ENCODE results near the gene RAB34. TPM values are rescaled to one million over a fixed set of nuclear protein-coding genes. Genes with fewer than 3 reads are reported as not detected.

RAB34 gene
- total and polyA plus RNA-seq, 10 donors: 31.4 to 111 (median 53.0) TPM

- H3K4me3 ChIP-seq: peak within 1 kb of the TSS; percentile 44 to 71 (median 62)
- intact Hi-C loops (cut with DNase I; ENCODE audit: low total_unique reads): no loop called here
- no peaks in the 10 kb centered on the region for H3K9me3 ChIP-seq
- 0 to 2% (median 1%) methylated on average over 15 to 20 of the region's 20 CpGs for WGBS, 5 donors
- peaks cover 0 to 4% (median under 1%) of the 10 kb centered on the region in 7 donors for H3K27me3 ChIP-seq (replicated peaks in 1 of 7)
- peak within 1 kb of the TSS; percentile 87 to 94 (median 92) for H3K27ac ChIP-seq
- DNase-seq: peak; percentile 91
- TF ChIP-seq POLR2A (IDR thresholded peaks at IDR 0.05): no peak
- TF ChIP-seq, protein P1, sequence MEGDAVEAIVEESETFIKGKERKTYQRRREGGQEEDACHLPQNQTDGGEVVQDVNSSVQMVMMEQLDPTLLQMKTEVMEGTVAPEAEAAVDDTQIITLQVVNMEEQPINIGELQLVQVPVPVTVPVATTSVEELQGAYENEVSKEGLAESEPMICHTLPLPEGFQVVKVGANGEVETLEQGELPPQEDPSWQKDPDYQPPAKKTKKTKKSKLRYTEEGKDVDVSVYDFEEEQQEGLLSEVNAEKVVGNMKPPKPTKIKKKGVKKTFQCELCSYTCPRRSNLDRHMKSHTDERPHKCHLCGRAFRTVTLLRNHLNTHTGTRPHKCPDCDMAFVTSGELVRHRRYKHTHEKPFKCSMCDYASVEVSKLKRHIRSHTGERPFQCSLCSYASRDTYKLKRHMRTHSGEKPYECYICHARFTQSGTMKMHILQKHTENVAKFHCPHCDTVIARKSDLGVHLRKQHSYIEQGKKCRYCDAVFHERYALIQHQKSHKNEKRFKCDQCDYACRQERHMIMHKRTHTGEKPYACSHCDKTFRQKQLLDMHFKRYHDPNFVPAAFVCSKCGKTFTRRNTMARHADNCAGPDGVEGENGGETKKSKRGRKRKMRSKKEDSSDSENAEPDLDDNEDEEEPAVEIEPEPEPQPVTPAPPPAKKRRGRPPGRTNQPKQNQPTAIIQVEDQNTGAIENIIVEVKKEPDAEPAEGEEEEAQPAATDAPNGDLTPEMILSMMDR (IDR thresholded peaks at IDR 0.05 in 8 of 11, conservative IDR thresholded peaks at IDR 0.05 in 3 of 11): no peak
- TF ChIP-seq POLR2AphosphoS5 (IDR thresholded peaks at IDR 0.05): no peak
- H3K4me1 ChIP-seq: peaks cover 9 to 46% (median 30%) of the 10 kb centered on the region in 6 donors
- H3K36me3 ChIP-seq: peaks cover 0 to 20% (median 8%) of the 10 kb centered on the region in 6 donors
Observed at GRCh38 chr17:28711723-28712031, 6.0 kb downstream of the RAB34 start, which contains the start of gene PROCA1. TSS of gene PROCA1 (minus strand) at chr17:28711888. CDS start at chr17:28711660, 228 bp downstream.

GRCh38 chr17:28710861-28711722 is 6.6 kb downstream of the RAB34 start:
- intact Hi-C loops (cut with DNase I; ENCODE audit: low total_unique reads): no loop called here

DNA sequence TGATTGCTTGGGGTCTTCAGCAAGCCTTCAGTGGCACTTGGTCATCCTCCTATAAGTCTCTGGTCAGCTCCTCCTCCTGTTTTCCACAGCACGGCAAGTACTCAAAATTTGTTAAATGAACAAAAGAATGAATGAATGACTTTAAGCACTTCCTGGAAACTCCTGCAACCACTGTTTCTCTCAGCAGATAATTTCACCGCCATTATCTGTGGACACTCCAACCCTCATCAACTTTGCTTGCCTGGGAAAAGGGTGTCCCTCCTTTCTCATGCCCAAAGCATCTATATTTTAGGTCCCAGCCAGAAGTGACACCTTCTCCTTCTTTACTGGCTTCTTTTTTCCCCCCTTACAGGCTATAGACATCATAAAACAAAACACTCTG is 10.3 kb downstream of the RAB34 start:
- no peaks in the 10 kb centered on the region for H3K27me3 ChIP-seq (replicated peaks in 1 of 7)
- H3K36me3 ChIP-seq: peaks cover 0 to 41% (median 26%) of the 10 kb centered on the region in 6 donors
- H3K9me3 ChIP-seq: no peaks in the 10 kb centered on the region
- WGBS, 5 donors: 82 to 93% (median 89%) methylated on average over 2 of the region's 2 CpGs
- no peak overlapping the region for H3K4me3 ChIP-seq
- no peak overlapping the region for H3K27ac ChIP-seq
- H3K4me1 ChIP-seq: peaks cover 2 to 27% (median 16%) of the 10 kb centered on the region in 6 donors
- TF ChIP-seq, protein P1 (IDR thresholded peaks at IDR 0.05 in 8 of 11, conservative IDR thresholded peaks at IDR 0.05 in 3 of 11): no peak
- TF ChIP-seq POLR2AphosphoS5 (IDR thresholded peaks at IDR 0.05) (no peak), POLR2A (IDR thresholded peaks at IDR 0.05) (no peak)
- DNase-seq: no peak
- intact Hi-C loops (cut with DNase I; ENCODE audit: low total_unique reads): no loop called here

More at GRCh38 chr17:28710861-28711722, 6.6 kb downstream of the RAB34 start:
- peak; percentile 87 to 95 (median 90) for TF ChIP-seq POLR2AphosphoS5 (IDR thresholded peaks at IDR 0.05)
- TF ChIP-seq, protein P1 (IDR thresholded peaks at IDR 0.05 in 8 of 11, conservative IDR thresholded peaks at IDR 0.05 in 3 of 11): no peak
- TF ChIP-seq POLR2A (IDR thresholded peaks at IDR 0.05): peak in 1 of 3 donors; percentile 5
- 0 to 1% (median 1%) methylated on average over 39 to 74 of the region's 74 CpGs for WGBS, 5 donors
- peaks cover 6 to 40% (median 26%) of the 10 kb centered on the region in 6 donors for H3K4me1 ChIP-seq
- DNase-seq: peak; percentile 97
- no peaks in the 10 kb centered on the region for H3K27me3 ChIP-seq (replicated peaks in 1 of 7)
- peaks cover 0 to 23% (median 8%) of the 10 kb centered on the region in 6 donors for H3K36me3 ChIP-seq
- H3K27ac ChIP-seq: peak overlapping the region; percentile 87 to 94 (median 92)
- no peaks in the 10 kb centered on the region for H3K9me3 ChIP-seq
- H3K4me3 ChIP-seq: peak overlapping the region; percentile 44 to 71 (median 62)
